CD4-positive, alpha-beta T cell treated with Interleukin-15 for 4 hours (primary cell): ENCODE measurements around the gene PODXL.
"Not testable (repeated sequence)": the region's sequence is repeated elsewhere in the genome, so short reads cannot be mapped to it uniquely, and the experiment has no call there.

ENCODE experiments used
- DNase-seq: peaks from one replicate; pipeline ENCODE4 v3.0.0-alpha.2; 2020; ENCODE audit warnings: low spot score

The PODXL gene

GRCh38 chr7:131538071-131538812 is 18.2 kb downstream of the PODXL start:
- no peak for DNase-seq

- no peak for DNase-seq
These were observed 18.9 kb downstream of the PODXL start for GRCh38 chr7:131537571-131537978.

DNA sequence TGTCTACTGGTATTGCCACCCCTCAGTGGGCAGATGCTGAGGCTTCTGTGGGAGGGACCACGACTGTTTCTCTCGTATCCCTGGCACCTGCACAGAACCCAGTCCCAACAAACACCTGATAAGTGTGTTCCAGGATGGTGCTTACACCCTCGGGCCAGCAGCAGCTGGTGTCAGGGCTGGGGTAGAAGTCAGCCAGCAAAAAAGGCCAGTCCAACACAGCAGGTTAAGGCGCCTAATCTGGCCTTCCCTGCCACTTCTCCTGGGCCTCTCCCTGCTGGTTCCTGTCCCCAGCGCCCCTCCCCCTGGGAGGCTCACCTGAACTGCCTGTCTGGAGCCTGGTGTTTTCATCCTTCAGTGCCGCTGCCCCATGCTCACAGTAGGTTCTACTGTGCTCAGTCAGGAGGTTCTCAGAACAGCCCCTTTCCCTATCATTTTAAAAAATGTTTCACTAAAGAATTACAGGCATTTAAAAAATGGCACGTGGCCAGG is 20.0 kb downstream of the PODXL start:
- DNase-seq: no peak

DNA sequence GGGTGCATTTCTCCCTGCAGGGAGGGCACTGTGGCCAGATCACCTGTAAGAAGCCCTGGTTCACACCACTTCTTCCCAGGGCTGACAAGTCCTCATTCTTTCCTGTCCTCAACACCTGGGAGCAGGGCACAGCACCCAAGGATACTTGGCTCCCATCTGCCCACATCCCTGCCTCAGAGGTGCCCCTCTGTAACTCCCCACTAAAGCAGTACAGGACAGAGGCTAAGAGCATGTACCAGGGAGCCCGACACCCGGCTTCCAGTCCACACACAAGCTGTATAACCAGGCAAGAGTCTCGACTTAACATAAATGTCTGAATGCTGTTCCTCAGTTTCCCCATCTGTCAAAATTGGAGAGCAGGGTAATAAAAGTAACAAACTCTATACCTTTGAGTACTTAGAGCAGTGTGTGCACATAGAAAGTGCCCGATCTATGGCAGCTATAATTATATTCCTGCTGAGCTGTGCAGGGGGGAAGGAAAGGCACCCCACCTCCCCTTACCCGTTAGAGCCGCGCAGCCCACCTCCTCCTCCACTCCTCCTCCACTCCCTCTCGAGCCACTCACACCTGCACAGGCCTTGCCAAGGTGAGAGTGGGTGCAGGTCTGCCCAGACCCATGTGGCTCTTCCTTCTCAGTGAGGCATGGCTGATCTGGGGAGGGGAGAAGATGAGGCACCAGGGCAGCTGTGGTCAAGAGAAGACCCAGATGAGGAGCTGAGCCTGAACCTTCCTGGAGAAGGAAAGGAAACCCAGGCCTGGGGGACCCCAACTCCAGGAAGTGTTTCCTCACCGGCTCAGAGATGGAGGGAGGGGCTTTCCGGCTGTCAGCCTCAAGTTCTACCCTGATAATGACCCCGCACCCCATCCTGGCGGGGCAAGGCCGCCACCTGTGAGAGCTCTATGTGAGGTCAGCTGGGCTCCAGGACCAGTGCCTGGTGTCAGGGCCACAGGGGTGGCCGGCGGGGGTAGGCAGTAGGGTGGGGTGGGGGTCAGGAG is 22.6 kb downstream of the PODXL start:
- DNase-seq: no peak

GRCh38 chr7:131533151-131533559 is 23.3 kb downstream of the PODXL start:
- no peak for DNase-seq

DNA sequence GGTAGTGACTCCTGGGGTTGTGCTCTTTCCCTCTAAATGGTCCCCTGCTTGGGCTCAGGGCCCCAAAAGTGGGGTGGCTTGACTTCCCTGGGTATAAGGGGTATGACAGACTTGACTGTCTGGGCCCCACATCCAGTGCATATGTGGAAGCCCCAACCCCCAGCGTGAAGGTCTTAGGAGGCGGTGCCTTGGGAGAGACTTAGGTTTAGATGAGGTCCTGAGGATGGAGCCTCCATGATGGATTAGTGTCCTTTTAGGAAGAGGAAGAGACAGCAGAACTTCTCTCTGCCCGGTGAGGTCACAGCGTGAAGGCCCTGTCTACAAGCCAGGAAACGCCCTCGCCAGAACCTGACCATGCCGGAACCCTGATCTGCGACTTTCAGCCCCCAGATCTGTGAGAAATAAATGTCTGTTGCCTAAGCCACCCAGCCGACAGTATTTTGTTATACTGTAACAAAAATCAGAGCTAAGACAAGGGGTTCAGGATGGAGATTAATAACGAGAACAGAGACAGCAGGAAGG is 23.8 kb downstream of the PODXL start:
- no peak for DNase-seq

DNA sequence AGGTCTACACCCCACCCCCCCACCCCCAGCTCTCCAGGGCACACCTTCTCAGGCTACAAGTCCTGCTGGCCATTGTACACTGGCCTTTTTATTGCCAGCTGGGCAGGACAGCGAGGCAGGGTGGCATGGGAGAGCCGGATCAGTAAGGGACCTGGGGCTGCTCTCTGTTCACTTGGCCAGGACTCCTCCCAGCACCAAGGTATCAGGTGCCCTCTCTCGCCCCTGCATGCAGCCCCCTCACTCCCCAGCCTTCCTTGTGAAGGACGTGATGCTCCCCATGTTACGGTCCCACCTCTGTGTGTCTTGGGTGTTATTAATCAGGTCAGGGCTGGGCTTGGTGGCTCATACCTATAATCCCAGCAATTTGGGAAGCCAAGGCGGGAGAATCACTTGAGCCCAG is 26.3 kb downstream of the PODXL start:
- no peak for DNase-seq

DNA sequence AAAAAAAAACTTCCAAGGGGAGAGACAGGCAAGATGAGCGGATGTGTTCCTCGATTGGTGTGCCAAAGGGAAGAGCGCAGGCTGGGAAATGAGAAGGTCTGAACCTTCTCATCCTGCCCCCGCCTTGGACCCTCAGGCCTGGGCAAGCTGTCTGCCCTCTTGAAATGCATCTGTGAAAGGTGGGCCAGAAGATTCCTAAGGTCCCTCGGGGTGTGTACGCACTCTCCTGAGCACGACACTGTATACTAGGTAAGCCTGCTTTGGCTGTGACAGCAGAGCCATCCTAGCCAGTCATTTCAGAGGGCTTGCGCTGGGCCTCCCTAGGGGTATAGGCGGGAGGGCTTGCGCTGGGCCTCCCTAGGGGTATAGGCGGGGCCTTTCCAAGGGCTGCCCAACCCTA is 26.8 kb downstream of the PODXL start:
- DNase-seq: no peak

- DNase-seq: no peak
These were observed 27.2 kb downstream of the PODXL start for GRCh38 chr7:131529179-131529578.

DNA sequence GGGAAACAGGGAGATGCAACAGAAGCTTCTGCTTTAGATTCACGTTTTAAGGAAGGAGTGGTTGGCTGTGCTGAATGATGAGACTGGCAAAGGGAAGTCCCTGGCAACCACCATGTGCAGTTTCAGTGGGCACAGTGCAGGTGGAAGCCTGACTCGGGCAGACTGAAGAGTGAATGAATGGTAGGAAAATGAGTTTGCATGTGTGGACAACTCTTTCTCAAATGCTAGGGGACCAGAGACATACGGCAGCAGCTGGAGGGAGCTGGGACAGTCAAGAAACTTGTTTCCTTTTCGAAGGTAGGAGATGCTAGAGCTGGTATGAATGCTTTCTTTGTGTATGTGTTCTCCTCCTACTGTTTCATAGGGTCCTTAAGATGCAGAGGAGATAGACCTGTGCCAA is 29.0 kb downstream of the PODXL start:
- DNase-seq: no peak

GRCh38 chr7:131525820-131526219 is 30.6 kb downstream of the PODXL start:
- no peak for DNase-seq

GRCh38 chr7:131524703-131525102 is 31.7 kb downstream of the PODXL start:
- no peak for DNase-seq

DNA sequence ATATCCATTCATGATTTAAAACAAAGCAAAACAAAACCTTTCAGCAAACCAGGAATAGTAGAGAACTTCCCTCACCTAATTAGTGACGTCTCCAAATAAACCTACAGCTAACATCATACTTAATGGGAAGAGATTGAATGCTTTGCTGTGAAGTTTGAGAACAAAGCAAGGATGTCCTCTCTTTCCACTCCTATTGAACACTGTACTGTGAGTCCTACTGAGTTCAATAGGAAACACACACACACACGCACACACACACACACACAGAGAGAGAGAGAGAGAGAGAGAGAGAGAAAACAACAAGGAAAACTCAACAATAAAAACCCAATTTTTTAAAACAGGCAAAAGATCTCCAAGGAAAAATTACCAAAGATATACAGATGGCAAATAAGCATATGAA is 32.3 kb downstream of the PODXL start:
- DNase-seq: no peak

- no peak for DNase-seq
These were observed 34.0 kb downstream of the PODXL start for GRCh38 chr7:131522325-131522930.

GRCh38 chr7:131521651-131522163 is 34.7 kb downstream of the PODXL start:
- no peak for DNase-seq

DNA sequence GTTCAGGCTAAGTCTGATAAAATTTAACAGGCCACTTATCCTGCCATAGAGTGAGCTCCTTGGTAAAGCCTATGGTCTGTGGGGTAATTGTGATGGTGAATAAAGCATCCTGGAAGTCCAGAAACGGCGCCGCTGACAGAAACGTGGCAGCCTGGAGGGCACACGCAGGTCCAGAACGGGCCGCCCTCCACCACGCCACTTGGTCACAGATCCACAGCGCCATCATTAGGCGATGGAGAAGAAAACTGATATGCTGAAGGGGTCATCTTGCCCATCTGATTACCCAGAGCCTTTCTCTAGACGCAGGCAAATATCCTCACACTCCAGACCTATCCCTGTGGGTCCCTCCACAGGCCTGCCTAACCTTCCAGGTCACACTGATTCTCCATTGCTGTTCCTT is 37.8 kb downstream of the PODXL start:
- DNase-seq: no peak

DNA sequence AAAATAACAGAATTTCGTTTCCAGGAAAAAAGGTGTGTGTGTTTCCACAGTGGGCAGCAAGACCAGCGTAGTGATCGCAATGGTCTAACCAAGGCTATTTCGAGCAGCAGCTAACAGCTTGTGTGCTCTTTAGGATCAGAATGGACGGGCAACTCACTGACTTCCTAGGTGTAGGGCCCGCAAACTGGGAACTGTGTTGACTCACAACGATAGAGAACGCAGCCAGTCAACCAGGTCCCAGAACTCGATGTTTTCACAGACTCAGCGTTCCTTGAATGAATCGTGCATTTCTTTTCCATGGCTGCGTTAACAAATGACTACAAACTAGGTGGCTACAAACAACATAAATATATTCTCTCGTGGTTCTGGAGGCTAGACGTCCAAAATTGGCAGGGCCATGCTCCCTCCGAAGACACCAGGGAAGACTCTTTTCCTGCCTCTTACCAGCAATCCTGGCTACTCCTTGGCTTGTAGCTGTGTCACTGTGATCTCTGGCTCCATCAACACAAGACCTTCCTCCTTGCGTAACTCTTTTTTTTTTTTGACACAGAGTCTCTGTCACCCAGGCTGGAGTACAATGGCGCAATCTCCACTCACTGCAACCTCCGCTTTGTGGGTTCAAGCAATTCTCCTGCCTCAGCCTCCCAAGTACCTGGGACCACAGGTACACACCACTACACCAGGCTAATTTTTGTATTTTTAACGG is 39.1 kb downstream of the PODXL start:
- no peak for DNase-seq

DNA sequence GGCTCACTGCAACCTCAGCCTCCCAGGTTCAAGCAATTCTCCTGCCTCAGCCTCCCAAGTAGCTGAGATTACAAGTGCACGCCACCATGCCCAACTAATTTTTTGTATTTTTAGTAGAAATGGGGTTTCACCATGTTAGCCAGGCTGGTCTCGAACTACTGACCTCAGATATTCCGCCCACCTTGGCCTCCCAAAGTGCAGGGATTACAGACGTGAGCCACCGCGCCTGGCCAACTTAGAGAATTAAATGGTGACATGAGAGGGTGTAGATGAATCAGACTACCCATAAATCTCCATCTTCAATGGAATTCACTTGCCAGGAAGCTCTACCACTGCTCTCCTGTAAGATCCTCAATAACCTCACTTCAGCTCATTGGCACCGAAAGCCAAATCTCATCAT is 41.0 kb downstream of the PODXL start:
- not testable (repeated sequence) for DNase-seq

- DNase-seq: peak; percentile 74
These were observed 43.0 kb downstream of the PODXL start for GRCh38 chr7:131513245-131514061.

DNA sequence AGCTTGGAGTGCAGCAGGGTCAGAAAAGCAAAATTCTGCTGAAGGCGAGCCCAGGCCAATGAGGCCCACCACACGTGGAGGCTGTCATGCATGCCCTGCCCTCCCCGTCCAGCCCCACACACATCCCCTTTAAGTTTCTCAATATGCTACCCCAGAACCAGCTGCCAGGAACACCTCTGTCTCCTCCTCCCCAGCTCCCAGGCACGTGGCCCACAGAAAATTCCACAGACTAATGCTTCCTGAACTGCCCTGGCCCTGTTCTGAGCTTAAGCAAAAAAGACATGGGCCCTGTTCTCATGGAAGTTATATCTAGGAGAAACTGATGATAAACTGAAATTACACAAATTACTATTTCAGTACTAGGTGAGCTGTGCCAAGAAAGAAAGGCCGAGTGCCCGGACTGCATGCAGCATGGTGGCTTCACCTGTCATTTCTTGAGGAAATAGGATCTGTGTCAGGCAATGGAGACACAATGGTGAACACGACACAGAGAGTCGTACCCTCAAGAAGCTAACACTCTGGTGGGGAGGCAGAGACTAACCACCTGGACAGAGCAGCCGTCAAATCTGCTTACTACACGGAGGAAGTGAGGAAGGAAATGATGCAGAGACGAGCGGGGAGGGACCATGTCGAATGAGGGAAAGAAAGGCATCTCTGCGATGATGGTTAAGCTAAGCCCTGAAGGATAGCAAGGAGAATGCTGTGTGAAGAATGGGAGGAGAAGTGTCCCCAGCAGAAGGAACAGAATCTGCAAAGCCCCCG is 44.5 kb downstream of the PODXL start:
- no peak for DNase-seq
